OCI-LY1 (cell line): Measurements from ENCODE around the gene TAS2R16.

Experiments
- CTCF ChIP-seq: fragments of 200-600 bp; sonication (generic), shearing (Covaris generic); IDR thresholded peaks from 2 replicates; pipeline ENCODE4 v1.5.1; 2017; ENCODE audit warnings: mild to moderate bottlenecking, antibody characterized with exemption, low read length, moderate library complexity, mixed read lengths
- EZH2 ChIP-seq: fragments of 200-600 bp; sonication (generic), shearing (Covaris generic); IDR thresholded peaks from 2 replicates; pipeline ENCODE4 v1.8.0; 2017; ENCODE audit warnings: borderline replicate concordance, mixed run types, mild to moderate bottlenecking, antibody characterized with exemption, low read length, moderate library complexity, mixed read lengths

DNA sequence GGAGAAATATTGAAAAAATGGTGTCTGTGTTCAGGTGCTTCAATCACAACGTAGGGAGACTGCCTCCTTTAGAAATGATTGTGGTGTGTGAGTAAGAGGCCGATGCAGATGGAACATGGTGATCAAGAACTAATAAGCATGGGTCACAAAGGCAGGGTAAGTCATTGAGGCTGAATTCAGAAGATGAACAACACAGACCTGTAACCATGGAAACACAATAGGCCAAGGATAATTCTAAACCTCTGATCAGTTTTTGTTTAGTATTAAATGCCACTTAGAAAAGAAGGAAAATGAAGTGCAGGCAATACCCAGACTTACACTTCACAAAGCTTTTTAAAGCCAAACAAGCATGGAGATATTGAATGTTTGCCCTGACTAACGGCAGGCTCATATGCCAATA, 32.8 kb upstream of the TAS2R16 start:
- TF ChIP-seq CTCF (no peak), EZH2 (no peak)
